HG03108 (cell line): ENCODE data around the gene EYA2.
"Not testable (repeated sequence)": the region's sequence is repeated elsewhere in the genome, so short reads cannot be mapped to it uniquely, and the experiment has no call there.

Experiments
- ATAC-seq: cut with Tn5 transposase; IDR thresholded peaks from one replicate; pipeline ENCODE4 v1.9.1; 2021; ENCODE audit warnings: moderate library complexity; ENCODE audit not compliant: unreplicated experiment

Gene EYA2

DNA sequence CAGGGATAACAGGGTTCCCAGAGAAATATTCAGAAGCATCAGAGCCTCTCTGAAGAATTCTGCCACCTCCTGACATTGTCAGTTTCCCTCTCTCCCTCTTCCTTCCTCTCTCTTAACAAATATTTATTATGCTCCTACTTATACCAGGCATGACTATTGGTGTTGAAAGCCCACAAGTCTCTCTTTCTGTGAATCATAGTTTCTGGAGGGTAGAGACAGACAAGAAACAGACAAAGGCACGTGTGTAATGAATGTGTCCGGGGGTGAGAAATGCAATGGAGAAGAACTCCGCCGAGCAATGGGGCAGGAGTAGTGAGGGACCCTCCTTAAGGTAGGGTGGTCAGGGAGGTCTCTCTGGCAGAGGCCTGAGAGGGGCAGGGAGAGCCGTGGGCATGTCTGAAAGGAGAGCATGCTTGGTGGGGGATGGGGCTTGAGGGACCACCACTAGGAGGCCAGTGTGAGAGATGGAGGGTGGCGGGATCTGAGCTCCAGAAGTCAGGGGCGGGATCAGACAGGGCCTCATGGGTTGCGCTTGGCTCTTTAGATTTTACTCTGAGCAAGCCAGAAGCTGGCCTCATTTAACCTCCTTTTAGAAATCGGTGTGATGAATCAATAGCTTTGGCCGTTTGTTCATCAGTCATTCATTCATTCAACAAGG lies 57.3 kb downstream of the EYA2 start:
- ATAC-seq, result no peak

DNA sequence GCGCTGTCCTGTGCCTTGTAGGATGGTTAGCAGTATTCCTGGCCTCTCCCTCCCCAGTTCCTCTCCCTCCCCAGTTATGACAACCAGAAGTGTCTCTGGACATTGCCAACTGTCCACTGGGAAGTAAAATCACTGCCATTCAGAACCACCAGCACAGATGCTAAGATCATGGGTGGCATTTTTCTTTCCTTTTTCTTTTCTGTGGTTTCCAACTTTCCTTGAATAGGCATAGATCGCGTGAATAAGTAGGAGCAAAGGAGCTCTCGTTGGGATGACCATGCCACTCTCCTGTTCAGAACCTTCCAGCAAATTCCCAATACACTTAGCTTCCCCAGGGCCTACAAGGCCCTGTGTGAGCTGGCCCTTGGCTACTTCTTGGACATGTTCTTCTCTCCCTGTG lies 59.0 kb downstream of the EYA2 start:
- no peak for ATAC-seq

DNA sequence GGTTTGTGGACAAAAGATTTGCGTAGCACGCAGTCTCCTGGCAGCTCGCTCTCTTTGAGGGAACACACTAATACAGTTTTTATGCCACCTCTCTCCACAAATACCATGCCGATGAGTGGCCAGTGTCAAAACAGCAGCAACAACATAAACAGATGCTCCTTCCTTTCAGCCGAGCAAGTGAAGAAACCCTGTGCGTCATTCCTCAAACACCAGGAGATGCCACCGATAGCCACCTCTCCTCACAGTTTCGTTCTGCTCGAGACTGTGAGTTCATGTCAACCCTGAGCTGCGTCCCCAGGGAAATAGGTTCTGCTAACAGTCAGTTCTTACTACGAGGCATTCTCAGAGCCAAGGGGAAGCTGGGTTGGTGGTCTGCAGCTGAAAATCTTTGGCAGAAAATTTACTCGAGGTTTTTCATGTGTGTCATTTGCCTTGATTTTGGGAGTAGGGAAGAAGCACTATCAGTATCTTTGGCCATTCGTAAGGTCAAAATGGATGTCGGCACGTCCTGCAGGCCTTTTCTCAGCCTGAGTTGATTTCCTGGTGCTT lies 59.9 kb downstream of the EYA2 start:
- ATAC-seq, result no peak

DNA sequence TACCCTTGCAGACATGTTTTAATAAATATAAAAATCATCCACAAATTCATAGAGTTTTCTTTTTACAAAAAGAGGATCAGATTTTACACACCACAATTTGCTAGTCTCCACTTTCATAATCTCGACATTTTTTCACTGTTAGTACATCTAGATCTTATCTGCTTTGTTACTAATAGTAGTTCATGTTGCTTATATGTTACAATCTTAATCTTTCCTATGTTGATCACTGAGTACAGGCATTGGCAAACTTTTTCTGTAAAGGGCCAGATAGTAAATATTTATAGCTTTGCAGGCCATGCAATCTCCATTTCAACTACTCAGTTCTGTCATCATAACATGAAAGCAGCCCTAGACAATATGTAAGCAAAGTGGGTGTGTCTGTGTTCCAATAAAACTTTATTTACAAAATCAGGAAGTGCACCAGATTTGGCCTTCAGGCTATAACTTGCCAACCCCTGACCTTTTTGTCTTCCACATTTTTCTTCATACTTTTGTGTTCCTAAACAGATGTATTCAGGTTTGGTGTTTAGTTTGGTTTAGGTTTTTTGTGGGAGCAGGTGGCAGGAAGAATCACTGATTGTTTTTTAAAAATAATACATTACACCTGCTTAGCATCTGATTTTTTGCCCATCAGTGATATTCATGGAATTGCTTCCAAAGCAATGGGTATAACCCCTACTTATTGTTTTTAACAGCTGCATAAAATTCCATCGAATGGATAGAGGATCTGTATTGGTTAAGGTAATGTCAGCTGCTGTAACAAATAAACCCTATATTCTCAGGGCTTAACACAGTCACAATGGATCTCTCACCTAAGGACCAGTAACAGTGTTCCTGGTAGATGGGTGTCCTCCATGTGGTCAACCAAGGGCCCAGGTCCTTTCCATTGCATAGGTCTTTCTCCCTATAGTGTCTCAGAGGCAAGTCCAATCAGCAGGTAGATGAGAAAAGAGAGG lies 61.2 kb downstream of the EYA2 start:
- ATAC-seq, result no peak

DNA sequence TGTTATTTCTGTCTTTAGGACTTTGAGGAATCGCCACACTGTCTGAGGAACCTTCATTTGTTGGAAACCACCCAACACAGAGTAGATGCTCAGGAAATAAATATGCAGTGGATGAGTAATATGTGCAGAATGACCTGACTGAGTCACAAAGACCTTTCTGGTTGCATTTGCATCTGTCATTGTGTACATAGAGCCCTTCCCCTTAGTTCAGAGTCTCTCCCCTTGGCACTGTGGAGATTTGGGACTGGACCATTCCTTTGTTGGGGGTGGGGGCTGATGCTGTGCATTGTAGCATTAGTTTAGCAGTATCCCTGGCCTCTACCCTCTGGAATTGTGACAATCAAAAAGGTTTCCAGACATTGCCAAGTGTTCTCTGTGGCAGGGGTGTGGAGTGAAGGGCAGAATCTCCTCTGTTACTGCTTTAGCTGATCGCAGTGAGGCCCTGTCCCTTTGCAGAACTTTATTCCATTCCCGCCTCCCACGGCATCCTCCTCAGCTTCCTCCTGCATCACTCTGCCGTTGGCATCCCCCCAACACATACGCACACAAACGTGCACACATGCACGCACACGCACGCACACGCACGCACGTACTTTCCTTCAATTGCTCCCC lies 64.5 kb downstream of the EYA2 start:
- ATAC-seq, result no peak

DNA sequence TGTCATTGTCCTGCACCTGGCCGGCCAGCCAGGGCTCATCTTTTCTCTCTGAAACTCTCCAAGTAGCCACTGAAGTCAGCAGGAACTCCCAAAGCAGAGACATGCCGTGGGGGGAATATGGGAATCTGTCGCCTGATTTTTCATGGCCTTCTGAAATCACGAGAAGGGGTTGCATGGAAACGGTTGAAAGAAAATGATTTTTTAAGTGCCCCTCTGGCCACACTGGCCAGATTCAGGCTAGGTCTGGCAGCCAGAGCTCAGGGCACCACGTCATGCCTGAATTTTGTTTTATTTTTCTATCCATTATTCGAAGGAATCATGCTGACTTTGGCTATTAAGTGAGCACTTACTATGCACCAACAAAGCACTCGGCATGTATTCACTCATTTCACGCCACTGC lies 65.2 kb downstream of the EYA2 start:
- no peak for ATAC-seq

DNA sequence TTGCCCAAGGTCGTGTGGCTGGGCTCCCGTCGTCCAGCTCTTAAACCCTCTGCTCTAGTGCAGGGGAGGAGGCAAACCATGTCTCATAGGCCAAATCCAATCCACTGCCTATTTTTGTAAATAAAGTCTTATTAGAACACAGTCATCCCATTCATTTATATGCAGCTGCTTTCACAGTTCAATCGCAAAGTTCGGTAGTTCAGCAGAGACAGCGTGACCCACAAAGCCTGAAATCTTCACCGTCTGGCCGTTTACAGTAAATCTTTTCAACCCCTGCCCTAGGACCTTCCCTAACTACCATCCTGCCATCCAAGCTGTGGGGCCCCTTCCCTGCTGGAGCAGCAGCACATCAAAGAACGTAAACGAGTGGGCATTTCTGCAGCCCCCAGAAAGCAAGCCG lies 65.9 kb downstream of the EYA2 start:
- no peak for ATAC-seq

DNA sequence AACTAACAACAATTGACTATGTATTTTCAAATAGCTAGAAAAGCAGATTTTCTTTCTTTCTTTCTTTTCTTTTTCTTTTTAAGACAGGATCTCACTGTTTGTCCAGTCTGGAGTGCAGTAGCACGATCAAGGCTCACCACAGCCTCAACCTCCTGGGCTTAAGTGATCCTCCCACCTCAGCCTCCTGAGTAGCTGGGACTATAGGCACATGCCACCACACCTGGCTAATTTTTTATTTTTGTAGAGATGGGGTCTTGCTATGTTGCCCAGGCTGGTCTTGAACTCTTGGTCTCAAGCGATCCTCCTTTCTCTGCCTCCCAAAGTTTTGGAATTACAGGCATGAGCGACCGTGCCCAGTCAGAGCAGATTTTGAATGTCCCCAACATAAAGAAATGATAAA lies 67.3 kb downstream of the EYA2 start:
- not testable (repeated sequence) for ATAC-seq

DNA sequence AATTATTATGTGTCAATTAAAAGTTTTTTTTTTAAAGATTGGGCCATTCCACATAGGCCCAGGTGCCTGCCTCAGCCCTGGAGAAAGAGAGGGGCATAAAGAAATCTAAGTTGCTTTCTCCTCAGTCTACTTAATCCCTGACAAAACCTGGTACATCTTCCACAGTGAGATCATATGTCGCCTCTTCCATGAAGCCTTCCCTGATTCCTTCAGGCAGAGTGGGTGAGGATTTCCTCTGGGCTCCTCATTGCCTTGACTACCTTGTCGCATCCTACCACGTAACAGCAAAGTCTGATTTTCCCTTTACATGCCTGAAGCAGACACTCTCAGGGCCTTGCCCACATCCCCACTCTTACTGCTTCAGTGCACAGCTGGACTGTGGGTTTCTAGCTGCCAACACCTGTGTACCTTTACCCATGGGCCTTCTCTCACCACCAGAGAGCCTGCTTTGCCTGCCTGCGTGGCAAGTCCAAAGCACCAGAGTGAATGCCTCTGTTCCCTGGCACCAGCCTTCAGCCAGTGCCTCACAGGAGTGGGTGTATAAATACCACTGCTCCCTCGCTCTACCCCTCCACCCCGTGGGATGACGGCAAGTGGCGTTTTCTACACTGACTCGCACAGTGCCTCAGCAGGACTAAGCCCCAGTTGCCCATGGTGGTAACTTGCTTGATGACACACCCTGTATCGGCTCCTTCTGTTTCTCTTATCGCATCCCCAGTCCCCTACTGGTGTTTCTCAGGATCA lies 68.0 kb downstream of the EYA2 start:
- ATAC-seq, result no peak

DNA sequence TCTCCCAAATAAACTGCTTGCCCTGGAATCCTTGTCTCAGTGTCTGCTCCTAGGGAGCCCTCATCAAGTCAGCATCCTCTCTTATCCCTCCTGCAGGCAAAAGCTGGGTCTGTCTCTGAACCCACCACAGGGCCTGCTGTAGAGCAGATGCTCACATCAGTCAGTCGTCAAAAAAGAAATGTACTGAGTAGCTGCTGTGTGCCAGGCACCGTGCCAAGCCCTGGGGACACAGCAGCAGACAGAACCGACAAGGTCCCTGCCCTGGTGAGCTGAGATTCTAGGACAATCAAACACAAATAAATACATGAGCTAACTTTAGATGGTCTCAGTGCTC lies 68.5 kb downstream of the EYA2 start:
- ATAC-seq, result no peak

DNA sequence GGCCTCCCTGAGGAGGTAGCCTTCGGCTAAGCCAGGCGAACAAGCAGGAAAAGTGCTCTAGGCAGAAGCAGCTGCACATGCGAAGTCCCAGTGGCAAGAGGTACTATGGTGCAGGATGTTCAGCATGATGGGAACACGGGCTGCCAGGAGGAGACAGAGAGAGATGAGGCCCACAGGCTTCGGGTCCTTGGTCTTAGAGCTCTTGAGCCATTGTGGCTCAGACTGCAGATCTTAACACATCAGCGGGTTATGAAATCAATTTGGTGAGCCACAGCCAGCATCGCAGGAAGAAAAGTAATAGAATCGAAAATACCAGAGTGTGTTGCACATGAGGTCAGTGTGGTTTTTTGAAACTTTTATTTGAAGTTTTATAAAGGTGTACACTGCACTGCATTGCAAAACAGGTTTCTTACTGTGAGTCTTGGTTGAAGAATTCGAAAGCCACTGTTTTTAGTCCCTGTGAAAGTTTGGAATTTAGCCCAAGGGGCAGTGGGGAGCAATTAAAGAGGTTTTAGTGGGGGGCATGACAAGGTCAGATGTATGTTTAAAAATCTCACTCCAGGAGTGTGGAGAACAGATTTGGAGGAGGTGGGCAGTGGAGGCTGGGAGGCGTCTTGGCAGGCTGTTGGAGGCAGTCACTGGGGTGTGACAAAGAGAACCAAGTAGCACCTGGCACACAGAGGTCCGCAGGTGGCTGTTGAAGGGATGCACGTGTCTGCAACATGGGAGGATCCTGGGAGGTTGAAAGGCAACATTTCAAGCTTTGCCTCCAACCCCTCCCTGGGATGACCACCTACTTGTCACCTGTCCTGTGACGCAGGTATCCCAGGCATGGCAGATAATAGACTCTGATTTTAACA lies 69.3 kb downstream of the EYA2 start:
- no peak for ATAC-seq

DNA sequence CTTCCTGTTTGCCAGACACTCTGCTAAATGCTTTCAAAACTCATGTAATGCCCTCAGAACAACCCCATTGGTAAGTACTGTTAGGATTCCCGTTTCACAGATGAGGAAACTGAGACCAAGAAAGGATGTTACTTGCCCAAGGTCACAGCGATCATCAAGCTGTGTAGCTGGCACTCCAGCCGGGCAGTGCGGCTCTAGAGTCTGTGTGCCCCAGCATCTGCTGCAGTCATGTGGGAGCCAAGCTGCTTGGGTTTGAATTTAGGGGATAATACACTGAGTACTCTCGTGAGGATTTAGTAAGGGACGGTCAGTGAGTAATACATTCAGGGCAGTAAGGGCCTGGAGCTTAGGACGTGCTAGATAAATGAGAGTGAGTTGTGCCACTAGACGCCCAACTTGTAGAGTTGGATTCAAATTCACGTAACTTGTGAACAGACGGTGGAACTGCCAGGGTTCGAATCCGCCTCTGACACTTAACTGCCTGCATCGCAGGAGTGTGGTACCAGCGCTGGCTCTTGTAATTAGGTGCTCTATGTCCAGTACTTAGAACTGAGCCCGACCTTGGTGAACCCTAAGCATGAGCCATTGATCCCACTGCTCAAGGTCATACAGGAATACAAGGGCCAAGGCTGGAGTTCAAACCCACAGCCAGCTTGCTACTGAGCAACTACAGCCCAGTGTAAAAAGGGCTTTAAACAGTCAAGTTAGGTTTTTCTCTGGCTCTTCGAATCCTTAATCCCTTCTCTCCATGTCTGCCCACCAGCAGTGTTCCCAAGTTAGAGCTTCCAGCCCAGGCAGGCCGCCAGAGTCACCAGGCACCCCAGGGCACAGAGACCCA lies 70.2 kb downstream of the EYA2 start:
- ATAC-seq, result no peak

DNA sequence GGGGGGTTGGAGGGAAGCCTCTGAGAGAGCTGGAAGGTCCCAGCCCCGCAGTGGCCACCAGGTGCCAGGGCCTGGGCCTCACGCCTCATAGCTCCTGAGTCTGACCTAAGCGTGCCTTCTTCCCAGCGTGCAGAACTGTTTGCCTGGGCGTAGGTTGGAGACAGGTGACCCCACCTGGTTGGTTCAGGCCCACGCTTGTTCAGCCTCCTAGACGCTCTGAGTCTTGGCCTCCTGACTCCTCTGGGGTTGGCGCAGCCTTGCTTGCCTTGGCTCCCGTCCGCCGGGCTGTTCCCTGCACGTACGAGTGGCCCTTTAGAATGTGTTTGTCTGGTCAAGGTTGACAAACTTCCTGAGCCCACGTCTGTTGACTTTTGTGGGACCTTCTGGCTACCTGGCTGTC lies 70.8 kb downstream of the EYA2 start:
- ATAC-seq, result no peak

DNA sequence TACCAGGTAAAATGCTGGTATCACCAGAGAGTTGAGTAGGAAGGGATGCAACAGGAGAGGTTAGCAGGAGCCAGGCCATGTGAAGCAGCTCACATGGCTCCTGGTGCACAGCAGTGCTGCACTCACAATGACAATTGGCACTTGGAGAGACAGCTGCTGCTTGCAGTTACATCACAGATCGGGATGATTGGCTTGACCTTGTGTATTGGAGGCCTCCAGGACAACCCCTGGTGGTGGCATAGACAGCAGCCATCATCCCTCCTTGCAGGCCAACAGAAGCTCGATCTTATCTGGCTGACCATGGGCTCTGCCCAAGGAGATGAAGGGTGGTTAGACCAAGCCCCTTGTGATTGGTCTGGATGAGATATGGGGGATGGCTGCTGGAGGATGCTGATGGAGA lies 73.0 kb downstream of the EYA2 start:
- ATAC-seq, result no peak

DNA sequence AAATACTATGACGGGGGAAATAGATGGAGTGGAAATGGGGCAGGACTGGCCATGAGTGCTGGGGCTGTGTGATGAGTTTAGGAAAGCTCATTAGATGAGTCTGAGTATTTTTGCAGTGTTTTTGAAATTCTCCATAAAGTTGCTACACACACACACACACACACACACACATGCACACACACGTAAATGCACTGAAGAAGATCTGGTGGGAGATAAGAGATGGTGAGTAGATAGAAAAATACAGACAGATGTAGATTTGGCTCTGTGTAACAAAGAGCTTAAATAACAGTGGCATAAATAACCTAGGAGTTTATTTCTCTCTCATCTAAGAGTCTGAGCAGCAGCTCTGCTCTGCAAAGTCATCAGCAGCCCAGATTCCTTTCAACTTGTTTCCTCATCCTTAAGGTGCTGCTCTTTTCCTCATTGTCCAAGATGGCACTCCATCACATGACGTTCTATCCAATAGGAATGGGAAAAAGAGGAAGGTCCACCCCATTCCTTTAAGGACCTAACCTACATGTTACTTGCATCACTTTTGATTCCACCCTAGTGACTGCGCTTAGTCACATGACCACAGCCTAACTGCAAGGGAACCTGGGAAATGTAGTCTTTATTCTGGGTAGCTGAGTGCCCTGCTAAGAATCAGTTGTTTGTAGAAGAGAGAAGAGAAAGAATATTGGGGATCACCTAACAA lies 76.4 kb downstream of the EYA2 start:
- ATAC-seq, result no peak

DNA sequence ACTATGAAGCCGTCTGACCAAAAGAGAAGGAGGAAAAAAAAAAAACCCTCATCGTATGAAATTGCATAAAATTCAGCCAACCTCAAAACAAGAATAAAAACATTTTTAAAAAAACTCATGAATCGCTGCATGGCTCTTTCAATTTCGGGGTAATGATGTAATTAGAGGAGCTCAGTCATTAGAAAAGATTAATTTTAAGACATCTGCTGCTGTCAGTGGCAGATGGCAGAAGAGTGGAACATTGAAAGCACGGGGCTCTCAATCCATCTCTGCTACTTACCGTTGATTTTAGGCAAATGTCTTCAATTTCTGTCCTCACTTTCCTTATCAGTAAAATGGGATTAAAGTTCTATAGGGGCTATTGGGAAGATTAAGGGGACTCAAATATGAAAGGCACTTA lies 79.1 kb downstream of the EYA2 start:
- no peak for ATAC-seq

DNA sequence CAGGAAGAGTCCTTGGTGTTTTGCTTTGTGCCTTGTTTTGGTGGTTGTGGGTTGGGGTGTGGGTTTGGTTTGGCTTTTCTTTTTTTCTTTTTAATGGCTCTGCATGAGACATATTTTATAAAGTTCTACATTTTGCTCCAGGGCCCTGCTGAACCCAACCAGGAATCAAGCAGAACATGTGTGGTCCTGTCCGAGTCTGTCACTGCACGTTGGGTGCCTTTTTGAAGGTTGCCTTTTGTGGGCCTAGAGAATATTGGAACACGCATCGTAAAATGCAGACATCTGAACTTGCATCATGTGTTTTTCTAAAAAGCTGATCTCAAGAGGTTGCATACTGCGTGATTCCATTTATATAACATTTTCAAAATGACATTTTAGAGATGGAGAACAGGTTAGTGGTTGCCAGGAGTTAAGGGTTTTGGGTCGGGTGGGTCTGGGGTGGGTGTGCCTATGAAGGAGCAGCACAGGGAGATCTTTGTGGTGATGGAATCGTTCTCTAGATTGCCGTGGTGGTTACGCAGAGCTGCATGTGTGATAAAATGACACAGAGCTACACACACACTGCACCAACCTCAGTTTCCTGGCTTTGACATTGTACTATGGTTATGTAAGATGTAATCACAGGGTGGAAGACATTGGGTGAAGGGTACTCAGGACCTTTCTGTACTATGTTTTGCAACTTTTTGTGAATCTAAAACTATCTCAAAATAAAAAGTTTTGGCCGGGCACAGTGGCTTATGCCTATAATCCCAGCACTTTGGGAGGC lies 80.2 kb downstream of the EYA2 start:
- ATAC-seq, result no peak

DNA sequence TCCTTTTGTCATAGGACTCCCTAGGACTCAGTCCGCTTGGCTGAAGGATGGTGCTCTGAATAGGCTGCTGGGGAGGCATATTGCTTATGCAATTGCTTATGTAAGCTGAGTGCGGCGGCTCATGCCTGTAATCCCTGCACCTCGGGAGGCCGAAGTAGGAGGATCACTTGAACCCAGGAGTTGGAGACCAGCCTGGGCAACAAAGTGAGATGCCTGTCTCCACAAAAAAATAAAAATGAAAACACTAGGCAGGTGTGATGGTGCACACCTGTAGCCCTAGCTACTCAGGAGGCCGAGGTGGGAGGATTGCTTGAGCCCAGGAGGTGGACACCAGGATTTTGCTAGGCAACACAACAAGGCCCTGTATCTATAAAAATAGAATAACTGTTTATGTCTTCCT lies 81.3 kb downstream of the EYA2 start:
- ATAC-seq, result no peak
